Measurements from ENCODE around the gene CYB561D2.

GRCh38 chr3:50339485-50340146 lies 11.0 kb upstream of the CYB561D2 start:
- TF ChIP-seq CTCF (IDR thresholded peaks at IDR 0.05) (no peak), POLR2A (IDR thresholded peaks at IDR 0.05) (no peak)
